Endothelial cell of umbilical vein (primary cell): ENCODE measurements around the gene DYNLT2.

Source experiments
- EZH2 ChIP-seq: IDR thresholded peaks from 2 replicates; pipeline ENCODE4 v1.6.1; 2012; ENCODE audit warnings: borderline replicate concordance, low read depth, mild to moderate bottlenecking, moderate library complexity, low read length, inconsistent platforms; ENCODE audit not compliant: severe bottlenecking
- FOS ChIP-seq: IDR thresholded peaks from 2 replicates; pipeline ENCODE4 v1.6.1; 2011; ENCODE audit warnings: mild to moderate bottlenecking, low read length, moderate library complexity, borderline replicate concordance; ENCODE audit not compliant: insufficient read depth
- GATA2 ChIP-seq: IDR thresholded peaks from 2 replicates; pipeline ENCODE4 v1.7.0; 2011; ENCODE audit warnings: low read depth, mild to moderate bottlenecking, moderate library complexity, mixed read lengths, low read length; ENCODE audit not compliant: insufficient read length, insufficient read depth
- JUN ChIP-seq: IDR thresholded peaks from 2 replicates; pipeline ENCODE4 v1.6.1; 2011; ENCODE audit warnings: borderline replicate concordance, low read depth; ENCODE audit not compliant: insufficient read length, insufficient read depth
- MYC ChIP-seq: IDR thresholded peaks from one replicate; pipeline ENCODE4 v1.6.1; 2011; ENCODE audit warnings: mild to moderate bottlenecking, low read depth, low read length
- POLR2A ChIP-seq: IDR thresholded peaks from 2 replicates; pipeline ENCODE4 v1.6.1; 2012; ENCODE audit warnings: low read depth, mild to moderate bottlenecking, control low read depth, low read length
- POLR2AphosphoS5 ChIP-seq: IDR thresholded peaks from 2 replicates; pipeline ENCODE4 v1.6.1; 2012; ENCODE audit warnings: low read depth, mild to moderate bottlenecking, control low read depth, low read length, moderate library complexity; ENCODE audit not compliant: insufficient read depth
- TF ChIP-seq, protein P1 (sequence below), 2 donors: IDR thresholded peaks; 1 replicate in 1 of 2; 2 replicates in 1 of 2; pipeline ENCODE4 v1.5.1; 2011; ENCODE audit warnings: low read length in 2 of 2, mild to moderate bottlenecking in 2 of 2, moderate library complexity in 2 of 2, control low read depth in 1 of 2, inconsistent platforms in 1 of 2, low read depth in 1 of 2; ENCODE audit not compliant: insufficient read depth in 1 of 2; ENCODE audit errors: extremely low read depth in 1 of 2
- TF ChIP-seq, protein P2 (sequence below): IDR thresholded peaks from 2 replicates; pipeline ENCODE4 v1.6.1; 2011; ENCODE audit not compliant: insufficient read depth, insufficient read length

DNA sequence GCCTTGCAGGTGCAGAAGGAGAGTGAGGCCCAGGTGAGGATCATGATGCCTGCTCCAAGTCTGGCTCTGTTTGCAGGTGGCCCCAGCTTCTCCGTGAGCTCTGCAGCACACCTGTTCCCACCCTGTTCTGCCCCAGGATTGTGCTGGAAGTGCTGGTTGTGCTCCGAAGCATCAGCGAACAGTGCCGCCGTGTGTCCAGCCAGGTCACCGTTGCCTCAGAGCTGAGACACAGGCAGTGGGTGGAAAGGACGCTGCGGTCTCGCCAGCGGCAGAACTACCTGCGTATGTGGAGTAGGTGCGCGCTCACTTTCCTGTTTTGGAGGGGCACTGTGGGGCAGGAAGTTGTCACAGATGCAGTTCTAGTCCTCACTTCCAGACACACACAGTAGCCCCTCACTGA, 25.0 kb upstream of the DYNLT2 start:
- TF ChIP-seq, protein P1, sequence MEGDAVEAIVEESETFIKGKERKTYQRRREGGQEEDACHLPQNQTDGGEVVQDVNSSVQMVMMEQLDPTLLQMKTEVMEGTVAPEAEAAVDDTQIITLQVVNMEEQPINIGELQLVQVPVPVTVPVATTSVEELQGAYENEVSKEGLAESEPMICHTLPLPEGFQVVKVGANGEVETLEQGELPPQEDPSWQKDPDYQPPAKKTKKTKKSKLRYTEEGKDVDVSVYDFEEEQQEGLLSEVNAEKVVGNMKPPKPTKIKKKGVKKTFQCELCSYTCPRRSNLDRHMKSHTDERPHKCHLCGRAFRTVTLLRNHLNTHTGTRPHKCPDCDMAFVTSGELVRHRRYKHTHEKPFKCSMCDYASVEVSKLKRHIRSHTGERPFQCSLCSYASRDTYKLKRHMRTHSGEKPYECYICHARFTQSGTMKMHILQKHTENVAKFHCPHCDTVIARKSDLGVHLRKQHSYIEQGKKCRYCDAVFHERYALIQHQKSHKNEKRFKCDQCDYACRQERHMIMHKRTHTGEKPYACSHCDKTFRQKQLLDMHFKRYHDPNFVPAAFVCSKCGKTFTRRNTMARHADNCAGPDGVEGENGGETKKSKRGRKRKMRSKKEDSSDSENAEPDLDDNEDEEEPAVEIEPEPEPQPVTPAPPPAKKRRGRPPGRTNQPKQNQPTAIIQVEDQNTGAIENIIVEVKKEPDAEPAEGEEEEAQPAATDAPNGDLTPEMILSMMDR (IDR thresholded peaks at IDR 0.05; ENCODE audit: extremely low read depth in 1 of 2, insufficient read depth in 1 of 2, low read depth in 1 of 2, low read length in 2 of 2): no peak
- TF ChIP-seq POLR2A (no peak), JUN (no peak), MYC (no peak), POLR2AphosphoS5 (no peak), EZH2 (no peak), GATA2 (no peak), FOS (no peak)
- TF ChIP-seq, protein P2, sequence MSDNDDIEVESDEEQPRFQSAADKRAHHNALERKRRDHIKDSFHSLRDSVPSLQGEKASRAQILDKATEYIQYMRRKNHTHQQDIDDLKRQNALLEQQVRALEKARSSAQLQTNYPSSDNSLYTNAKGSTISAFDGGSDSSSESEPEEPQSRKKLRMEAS: no peak
